Body of pancreas (tissue), 4 donors: ENCODE data around the gene DUSP3. TPM values are rescaled to one million over a fixed set of nuclear protein-coding genes. Genes with fewer than 3 reads are reported as not detected.
A peak's percentile ranks its signal among the peaks of the same experiment; 100 is the strongest.

ENCODE experiments used
- ATAC-seq: fragments of 150-250 bp; one replicate; pipeline ENCODE4 v1.9.1; 2016
- DNase-seq, 4 donors: peaks; one replicate each; pipeline ENCODE4 v3.0.0-alpha.2; 2019
- H3K27ac ChIP-seq, 4 donors: fragments of 200-600 bp; sonication (generic); 1 replicate in 3 of 4; 2 replicates in 1 of 4; pipeline versions ENCODE4 v1.5.1 to v1.6.1; 2016 to 2019; ENCODE audit warnings: mild to moderate bottlenecking in 1 of 4, mixed read lengths in 1 of 4, moderate library complexity in 1 of 4
- H3K27me3 ChIP-seq, 2 donors: fragments of 200-600 bp; sonication (generic); one replicate each; pipeline ENCODE4 v1.6.0; 2016; ENCODE audit warnings: mild to moderate bottlenecking in 1 of 2
- H3K36me3 ChIP-seq, 2 donors: fragments of 200-600 bp; sonication (generic); replicated peaks in 1 of 2; 2 replicates each; pipeline ENCODE4 v1.5.1; 2016; ENCODE audit warnings: low read depth in 2 of 2; ENCODE audit not compliant: insufficient read depth in 1 of 2
- H3K4me1 ChIP-seq: fragments of 200-600 bp; sonication (generic); one replicate; pipeline ENCODE4 v1.6.0; 2016
- H3K4me3 ChIP-seq, 2 donors: fragments of 200-600 bp; sonication (generic); 1 replicate in 1 of 2; 2 replicates in 1 of 2; pipeline ENCODE4 v1.5.1; 2016 to 2019
- H3K9me3 ChIP-seq, 3 donors: fragments of 200-600 bp; sonication (generic); 1 replicate in 2 of 3; 2 replicates in 1 of 3; pipeline ENCODE4 v1.5.1; 2016
- CTCF ChIP-seq, 7 experiments: fragments of 450-650 bp in 4 of 7; fragments of 200-600 bp in 3 of 7; sonication (generic) in 3 of 7; IDR thresholded peaks; one replicate each; pipeline ENCODE4 v1.5.1; 2016 to 2019; ENCODE audit warnings: antibody characterized with exemption in 7 of 7
- POLR2A ChIP-seq, 3 donors: fragments of 450-650 bp; IDR thresholded peaks; one replicate each; pipeline ENCODE4 v1.6.1; 2016; ENCODE audit warnings: antibody characterized with exemption in 3 of 3, mild to moderate bottlenecking in 2 of 3
- WGBS, 2 donors: methylation state at CpG; one replicate each; pipeline ENCODE4 v1.1.5; 2017; 5-methylcytosine and 5-hydroxymethylcytosine counted together
- intact Hi-C: fragments of 100-400 bp; cut with DNase I; formaldehyde crosslinking; loops from one replicate; pipeline ENCODE4 v1.15.1; 2023
- total RNA-seq, 2 donors: library from RNA; depleted of rRNA; stranded (reverse); fragments of >200 nt; gene quantifications; one replicate each; pipeline ENCODE4 v1.1.0, GENCODE V29; 2016

DUSP3 gene
- total RNA-seq, 2 donors from 2014 or later, result 32.2 to 54.1 TPM

- ATAC-seq, result no peak
- Histone ChIP-seq H3K4me1 (peaks cover 15% of the 10 kb centered on the region), H3K27me3 (no peaks in the 10 kb centered on the region), H3K27ac (no peak overlapping the region), H3K4me3 (no peak overlapping the region), H3K9me3 (no peaks in the 10 kb centered on the region), H3K36me3 (no peaks in the 10 kb centered on the region)
- TF ChIP-seq CTCF (IDR thresholded peaks at IDR 0.05) (no peak), POLR2A (IDR thresholded peaks at IDR 0.05) (no peak)
- no peak for DNase-seq
- 69 to 80% methylated on average over 8 of the region's 8 CpGs for WGBS, 2 donors
- intact Hi-C loops, result no loop called here
These were observed 50.7 kb downstream of the DUSP3 start for GRCh38 chr17:43728081-43728480.

GRCh38 chr17:43723697-43724359 lies 54.9 kb downstream of the DUSP3 start:
- H3K27ac ChIP-seq, result peak overlapping the region in 3 of 4 donors; percentile 54 to 94 (median 55)
- H3K27me3 ChIP-seq, result no peaks in the 10 kb centered on the region
- H3K4me1 ChIP-seq, result peaks cover 42% of the 10 kb centered on the region
- DNase-seq, result peak in 2 of 4 donors; percentile 18 to 25
- intact Hi-C loops, result no loop called here
- 52 to 62% methylated on average over 3 to 6 of the region's 6 CpGs for WGBS, 2 donors
- no peak overlapping the region for H3K4me3 ChIP-seq
- no peak for ATAC-seq
- no peaks in the 10 kb centered on the region for H3K9me3 ChIP-seq
- TF ChIP-seq CTCF (IDR thresholded peaks at IDR 0.05) (no peak), POLR2A (IDR thresholded peaks at IDR 0.05) (no peak)
- no peaks in the 10 kb centered on the region for H3K36me3 ChIP-seq

- 60% methylated on average over 6 to 8 of the region's 8 CpGs for WGBS, 2 donors
- peak overlapping the region; percentile 15 to 94 (median 54) for H3K27ac ChIP-seq
- H3K27me3 ChIP-seq, result no peaks in the 10 kb centered on the region
- H3K36me3 ChIP-seq, result no peaks in the 10 kb centered on the region
- DNase-seq (peak; percentile 35 to 69 (median 54)), ATAC-seq (peak; percentile 74)
- H3K4me1 ChIP-seq, result peaks cover 42% of the 10 kb centered on the region
- no peaks in the 10 kb centered on the region for H3K9me3 ChIP-seq
- intact Hi-C loops, result no loop called here
- no peak overlapping the region for H3K4me3 ChIP-seq
- TF ChIP-seq POLR2A (IDR thresholded peaks at IDR 0.05) (no peak), CTCF (IDR thresholded peaks at IDR 0.05) (no peak)
These were observed 55.7 kb downstream of the DUSP3 start for GRCh38 chr17:43722870-43723665.

GRCh38 chr17:43722269-43722619 lies 56.5 kb downstream of the DUSP3 start:
- no peak for TF ChIP-seq POLR2A (IDR thresholded peaks at IDR 0.05)
- no peak for TF ChIP-seq CTCF (IDR thresholded peaks at IDR 0.05)
- intact Hi-C loops, result no loop called here
- DNase-seq (no peak), ATAC-seq (no peak)
- peaks cover 42% of the 10 kb centered on the region for H3K4me1 ChIP-seq
- no peaks in the 10 kb centered on the region for H3K9me3 ChIP-seq
- H3K27me3 ChIP-seq, result no peaks in the 10 kb centered on the region
- peak overlapping the region in 3 of 4 donors; percentile 54 to 94 (median 55) for H3K27ac ChIP-seq
- no peak overlapping the region for H3K4me3 ChIP-seq
- WGBS, 2 donors, result 93 to 100% methylated on average over 3 of the region's 3 CpGs
- no peaks in the 10 kb centered on the region for H3K36me3 ChIP-seq
